Endothelial cell of umbilical vein (primary cell): ENCODE measurements around the gene COL8A1. TPM values are rescaled to one million over a fixed set of nuclear protein-coding genes. Genes with fewer than 3 reads are reported as not detected.

Experiments
- BruUV-seq: library from RNA; stranded (reverse); fragments of 400-500 nt; replicated peaks from 2 replicates; lab custom pipeline; 2021; lab: Mats Ljungman, UMichigan
- CTCF ChIA-PET: fragments of 300-600, 350-600 bp; sonication (Branson Sonifier 250); formaldehyde crosslinking; loops from one replicate; lab custom pipeline; 2021; ENCODE audit warnings: antibody characterized with exemption, inconsistent platforms; lab: Charles Lee
- POLR2A ChIA-PET: fragments of 300-600, 350-600 bp; sonication (Branson Sonifier 250); formaldehyde crosslinking; loops from one replicate; lab custom pipeline; 2021; ENCODE audit warnings: antibody characterized with exemption, inconsistent platforms; lab: Charles Lee
- DNase-seq: peaks from one replicate; pipeline ENCODE4 v3.0.0-alpha.2; 2011; ENCODE audit warnings: low read depth, low spot score
- FAIRE-seq: peaks from 2 replicates; lab custom pipeline; 2011; peaks lifted over from hg19 to GRCh38; lab: Jason Lieb, UNC
- H2AFZ ChIP-seq: 2 replicates; pipeline ENCODE4 v1.6.0; 2012; ENCODE audit warnings: low read depth, low read length, control low read depth, inconsistent platforms
- H3K27ac ChIP-seq: 2 replicates; pipeline ENCODE4 v1.5.1; 2011; ENCODE audit warnings: low read depth, mild to moderate bottlenecking, control low read depth, low read length, moderate library complexity; ENCODE audit not compliant: insufficient read depth
- H3K27me3 ChIP-seq, 2 experiments: 2 replicates each; pipeline versions ENCODE4 v1.6.0 to v1.6.1; 2011; ENCODE audit warnings: low read length in 2 of 2, mixed read lengths in 1 of 2; ENCODE audit not compliant: control insufficient read depth in 2 of 2, insufficient read depth in 2 of 2
- H3K36me3 ChIP-seq, 2 experiments: 2 replicates in 1 of 2; 3 replicates in 1 of 2; pipeline ENCODE4 v1.5.1; 2011; ENCODE audit warnings: low read length in 2 of 2, mild to moderate bottlenecking in 1 of 2, moderate library complexity in 1 of 2; ENCODE audit not compliant: control insufficient read depth in 2 of 2, insufficient read depth in 2 of 2; ENCODE audit errors: extremely low read depth in 1 of 2
- H3K4me1 ChIP-seq: 3 replicates; pipeline ENCODE4 v1.5.1; 2011; ENCODE audit warnings: mild to moderate bottlenecking, low read length; ENCODE audit not compliant: control insufficient read depth, insufficient read depth; ENCODE audit errors: extremely low read depth
- H3K4me2 ChIP-seq: 2 replicates; pipeline ENCODE4 v1.6.1; 2011; ENCODE audit warnings: low read length, control low read depth, mixed read lengths; ENCODE audit not compliant: insufficient read depth
- H3K4me3 ChIP-seq, 3 experiments: fragments of 200-600 bp in 1 of 3; sonication (generic), shearing (Covaris generic) in 1 of 3; replicated peaks in 1 of 3; 2 replicates each; pipeline ENCODE4 v1.5.1; 2011 to 2016; ENCODE audit warnings: control low read depth in 3 of 3, low read length in 3 of 3, mild to moderate bottlenecking in 2 of 3, inconsistent platforms in 1 of 3, low read depth in 1 of 3, moderate library complexity in 1 of 3; ENCODE audit not compliant: insufficient read depth in 1 of 3
- H3K79me2 ChIP-seq: 2 replicates; pipeline ENCODE4 v1.6.0; 2012; ENCODE audit warnings: low read length, inconsistent platforms; ENCODE audit not compliant: control insufficient read depth, insufficient read depth
- H3K9ac ChIP-seq: replicated peaks from 2 replicates; pipeline ENCODE3; 2011; ENCODE audit warnings: low read length, control low read depth; ENCODE audit not compliant: insufficient read depth; ENCODE audit errors: extremely low read depth
- H3K9me1 ChIP-seq: replicated peaks from 3 replicates; pipeline ENCODE4 v1.6.0; 2011; ENCODE audit warnings: mild to moderate bottlenecking, low read length; ENCODE audit not compliant: control insufficient read depth, insufficient read depth; ENCODE audit errors: extremely low read depth
- H3K9me3 ChIP-seq: replicated peaks from 2 replicates; pipeline ENCODE4 v1.5.1; 2012; ENCODE audit warnings: low read length, inconsistent platforms; ENCODE audit not compliant: control insufficient read depth, insufficient read depth
- H4K20me1 ChIP-seq: replicated peaks from 2 replicates; pipeline ENCODE3; 2011; ENCODE audit warnings: mild to moderate bottlenecking, low read length; ENCODE audit not compliant: control insufficient read depth, insufficient read depth; ENCODE audit errors: extremely low read depth
- CTCF ChIP-seq, 2 donors: IDR thresholded peaks; 1 replicate in 1 of 2; 2 replicates in 1 of 2; pipeline ENCODE4 v1.5.1; 2011; ENCODE audit warnings: low read length in 2 of 2, mild to moderate bottlenecking in 2 of 2, moderate library complexity in 2 of 2, control low read depth in 1 of 2, inconsistent platforms in 1 of 2, low read depth in 1 of 2; ENCODE audit not compliant: insufficient read depth in 1 of 2; ENCODE audit errors: extremely low read depth in 1 of 2
- EZH2 ChIP-seq: IDR thresholded peaks from 2 replicates; pipeline ENCODE4 v1.6.1; 2012; ENCODE audit warnings: borderline replicate concordance, low read depth, mild to moderate bottlenecking, moderate library complexity, low read length, inconsistent platforms; ENCODE audit not compliant: severe bottlenecking
- FOS ChIP-seq: IDR thresholded peaks from 2 replicates; pipeline ENCODE4 v1.6.1; 2011; ENCODE audit warnings: mild to moderate bottlenecking, low read length, moderate library complexity, borderline replicate concordance; ENCODE audit not compliant: insufficient read depth
- GATA2 ChIP-seq: IDR thresholded peaks from 2 replicates; pipeline ENCODE4 v1.7.0; 2011; ENCODE audit warnings: low read depth, mild to moderate bottlenecking, moderate library complexity, mixed read lengths, low read length; ENCODE audit not compliant: insufficient read length, insufficient read depth
- JUN ChIP-seq: IDR thresholded peaks from 2 replicates; pipeline ENCODE4 v1.6.1; 2011; ENCODE audit warnings: borderline replicate concordance, low read depth; ENCODE audit not compliant: insufficient read length, insufficient read depth
- MAX ChIP-seq: IDR thresholded peaks from 2 replicates; pipeline ENCODE4 v1.6.1; 2011; ENCODE audit not compliant: insufficient read depth, insufficient read length
- MYC ChIP-seq: IDR thresholded peaks from one replicate; pipeline ENCODE4 v1.6.1; 2011; ENCODE audit warnings: mild to moderate bottlenecking, low read depth, low read length
- POLR2A ChIP-seq: IDR thresholded peaks from 2 replicates; pipeline ENCODE4 v1.6.1; 2012; ENCODE audit warnings: low read depth, mild to moderate bottlenecking, control low read depth, low read length
- POLR2AphosphoS5 ChIP-seq: IDR thresholded peaks from 2 replicates; pipeline ENCODE4 v1.6.1; 2012; ENCODE audit warnings: low read depth, mild to moderate bottlenecking, control low read depth, low read length, moderate library complexity; ENCODE audit not compliant: insufficient read depth
- dilution Hi-C: fragments of 300-500 bp; cut with MboI; formaldehyde crosslinking; loops from one replicate; pipeline ENCODE4 v1.15.0; 2019; ENCODE audit warnings: low sequenced_read_pairs; ENCODE audit not compliant: extremely low pct_ligation_motif_present
- intact Hi-C: fragments of 100-400 bp; cut with micrococcal nuclease; formaldehyde crosslinking; loops from one replicate; pipeline ENCODE4 v1.10.0; 2022
- polyA plus RNA-seq, 4 experiments: library from polyadenylated mRNA; depleted of rRNA in 3 of 4; stranded (reverse) in 3 of 4; unstranded in 1 of 4; fragments of >200 nt; gene quantifications; 2 replicates each; pipeline versions ENCODE4 v1.2.1 to v1.2.3, GENCODE V29; 2011 to 2012; ENCODE audit warnings: missing spikeins in 1 of 4
- total RNA-seq: library from RNA; stranded (reverse); gene quantifications from 2 replicates; pipeline ENCODE4 v1.2.3, GENCODE V29; 2021

COL8A1 gene
- total and polyA plus RNA-seq, 2 donors (not counting 3 experiments of a cell fraction or from before 2014, with no cell fraction given): 358 to 634 TPM

DNA sequence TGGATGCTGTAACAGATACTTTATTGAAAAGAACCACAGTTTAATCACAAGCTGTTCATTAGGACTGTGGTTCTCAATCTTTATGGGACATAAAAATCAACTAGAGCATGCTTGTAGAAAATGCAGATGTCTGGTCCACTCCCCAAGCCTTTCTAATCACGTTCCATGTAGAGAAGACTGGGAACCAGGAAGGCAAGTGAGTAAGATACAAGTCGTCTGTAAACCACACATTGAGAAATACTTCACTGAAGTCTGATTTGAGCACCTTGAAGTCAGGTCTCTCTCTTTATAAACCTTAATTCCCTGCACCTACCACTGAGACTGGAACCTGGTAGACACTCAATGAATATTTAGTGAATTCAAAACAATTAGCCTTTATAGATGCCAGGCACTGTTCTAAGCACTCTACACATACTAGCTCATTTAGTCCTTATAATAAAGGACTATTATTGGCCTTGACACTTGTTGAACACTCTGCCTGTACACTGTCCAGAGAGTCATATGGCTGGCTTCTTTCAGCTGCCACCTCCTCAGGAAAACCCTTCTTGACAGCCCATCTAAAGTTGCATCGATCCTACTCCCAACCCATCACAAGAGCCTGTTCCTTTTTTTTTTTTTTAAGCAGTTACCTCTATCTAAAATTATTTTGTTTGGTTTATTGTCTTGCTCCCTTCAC is 120.2 kb downstream of the COL8A1 start:
- no peak for TF ChIP-seq CTCF (IDR thresholded peaks at IDR 0.05; ENCODE audit: extremely low read depth in 1 of 2, insufficient read depth in 1 of 2, low read depth in 1 of 2, low read length in 2 of 2)
- TF ChIP-seq JUN: no peak
- no peak for TF ChIP-seq FOS
- TF ChIP-seq POLR2AphosphoS5: no peak
- no peak for TF ChIP-seq POLR2A
- TF ChIP-seq GATA2: no peak
- no peak for TF ChIP-seq EZH2
- no peak for TF ChIP-seq MAX
- TF ChIP-seq MYC: no peak
- H3K79me2 ChIP-seq: no peaks in the 10 kb centered on the region

More for the DNA sequence above, 120.2 kb downstream of the COL8A1 start:
- dilution Hi-C loops: loop anchor here (25.0 kb wide), 1 partner anchor 746 kb away; no protein-coding TSS in a partner anchor
- H3K4me2 ChIP-seq: no peak overlapping the region
- ChIA-PET POLR2A (interaction anchor here (0.6 kb wide), 1 partner anchor 255 kb away, joined by 3 read pairs; no protein-coding TSS in a partner anchor), CTCF (interaction anchor here (0.7 kb wide), 1 partner anchor 49 kb away, joined by 3 read pairs; no protein-coding TSS in a partner anchor)
- no peaks in the 10 kb centered on the region for H3K4me1 ChIP-seq
- no peak overlapping the region for H3K9ac ChIP-seq
- H3K36me3 ChIP-seq: peaks cover 10 to 16% of the 10 kb centered on the region in 2 experiments
- no peaks in the 10 kb centered on the region for H3K9me1 ChIP-seq
- no peak for DNase-seq
- no peak overlapping the region for H3K4me3 ChIP-seq
- FAIRE-seq: no peak
- no peaks in the 10 kb centered on the region for H3K9me3 ChIP-seq
- intact Hi-C loops: no loop called here
- no peak overlapping the region for H2AFZ ChIP-seq
- H3K27ac ChIP-seq: no peak overlapping the region
- BruUV-seq: no TSS peak
- H3K27me3 ChIP-seq: no peaks in the 10 kb centered on the region
- no peaks in the 10 kb centered on the region for H4K20me1 ChIP-seq
